Activated CD8-positive, alpha-beta memory T cell treated with anti-CD3 and anti-CD28 coated beads, Interleukin-2, amount 50 U/mL, for 4 hours (primary cell): Measurements from ENCODE around the gene FSTL4.

Experiments used
- DNase-seq: peaks from one replicate; pipeline ENCODE4 v3.0.0-alpha.2; 2020

Gene FSTL4

DNA sequence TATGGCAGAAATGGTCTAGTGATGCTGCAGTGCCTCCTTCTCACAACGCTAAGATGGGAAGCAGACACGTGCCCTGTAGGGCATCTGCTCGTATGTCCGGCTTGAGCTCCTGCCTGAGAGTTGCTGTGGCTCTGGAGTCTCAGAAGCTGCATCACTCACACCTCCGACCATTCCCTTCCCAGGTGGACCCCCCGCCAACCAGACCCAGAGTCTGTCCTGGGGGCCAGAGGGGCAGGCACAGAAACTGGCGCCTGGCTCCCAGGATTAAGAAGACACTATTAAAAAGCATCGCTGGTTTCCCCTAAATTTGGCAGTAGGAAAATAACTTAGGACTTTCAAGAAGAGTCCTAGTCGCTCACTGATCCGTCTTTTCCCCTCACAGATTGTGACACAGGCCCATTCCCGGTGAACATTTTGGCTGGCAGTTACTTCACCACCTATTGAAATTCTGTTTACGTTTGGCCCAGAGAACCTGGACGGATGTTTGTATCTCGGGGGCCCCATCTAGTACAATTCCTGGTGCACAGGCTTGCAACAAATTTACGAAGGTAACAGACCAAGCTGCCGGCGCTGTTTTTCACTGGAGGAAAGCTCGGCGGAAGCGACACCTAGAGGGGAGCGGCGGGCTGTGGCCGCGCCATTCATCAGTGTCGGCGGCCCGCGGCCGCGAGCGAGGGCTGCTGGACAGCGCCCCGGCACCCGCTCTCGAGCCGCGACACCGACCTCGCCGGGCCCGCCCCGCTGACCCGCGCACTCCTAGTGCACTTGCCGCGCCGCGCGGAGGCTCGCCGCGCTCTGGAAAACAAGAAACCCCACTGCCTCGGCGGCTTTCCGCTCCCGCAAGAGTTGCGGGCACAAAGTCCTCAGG, 1.6 kb downstream of the FSTL4 start:
- DNase-seq = peak; percentile 20

DNA sequence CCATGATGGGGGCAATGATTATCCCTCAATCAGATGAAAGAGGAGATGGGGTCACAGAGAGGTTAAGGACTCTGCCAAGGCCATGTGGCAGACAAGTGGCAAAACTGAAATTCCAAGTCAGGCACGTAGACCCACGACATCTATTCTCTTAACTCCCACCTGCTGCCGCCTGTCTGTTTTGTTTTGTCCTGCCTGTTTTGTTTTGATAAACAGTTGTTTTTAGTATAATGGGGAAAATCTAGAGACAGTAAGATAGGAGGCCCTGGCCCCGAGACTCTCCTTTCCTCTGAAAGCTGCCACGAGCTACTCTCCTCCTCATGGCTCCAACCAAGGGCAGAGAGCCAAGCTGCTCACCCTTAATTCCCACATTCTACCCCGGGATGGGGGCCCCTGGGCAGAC, 4.9 kb downstream of the FSTL4 start:
- no peak for DNase-seq

DNA sequence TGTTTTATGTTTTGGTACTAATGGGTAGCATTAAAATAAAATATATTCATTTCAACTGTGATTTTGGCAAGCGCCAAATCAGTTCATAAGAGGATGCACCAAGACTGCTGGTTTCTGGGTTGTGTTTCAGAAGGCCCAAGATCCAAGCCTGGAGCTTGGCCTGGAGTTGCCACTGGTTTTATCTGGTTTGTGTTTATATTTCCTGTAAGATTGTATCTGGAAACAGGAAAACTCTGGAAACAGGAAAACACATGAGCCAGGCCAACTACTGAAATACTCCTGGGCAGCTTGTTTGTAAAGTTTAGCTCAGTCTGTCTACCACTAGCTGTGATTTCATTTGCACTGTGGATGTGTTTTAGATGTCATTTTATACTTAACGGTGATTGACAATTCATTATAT, 5.5 kb downstream of the FSTL4 start:
- DNase-seq = no peak

DNA sequence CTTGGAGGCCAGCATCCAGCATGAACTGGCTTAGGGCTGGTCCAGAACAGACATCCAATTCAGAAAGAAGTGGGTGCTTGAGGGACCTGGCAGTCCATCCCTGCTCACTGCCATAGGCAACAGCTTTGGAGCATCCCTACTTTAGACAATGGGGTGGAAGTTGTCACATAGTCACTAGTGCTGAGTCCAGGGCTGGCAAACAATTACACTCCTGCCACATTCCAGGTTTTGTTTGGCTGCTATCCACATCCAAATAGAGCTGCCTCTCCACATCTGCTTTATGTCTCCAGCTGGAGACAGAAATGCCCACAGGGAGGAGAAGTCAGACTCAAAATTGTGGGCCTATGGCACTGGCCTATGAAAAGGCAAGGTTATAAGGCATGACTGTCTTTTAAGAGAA, 7.0 kb downstream of the FSTL4 start:
- no peak for DNase-seq

DNA sequence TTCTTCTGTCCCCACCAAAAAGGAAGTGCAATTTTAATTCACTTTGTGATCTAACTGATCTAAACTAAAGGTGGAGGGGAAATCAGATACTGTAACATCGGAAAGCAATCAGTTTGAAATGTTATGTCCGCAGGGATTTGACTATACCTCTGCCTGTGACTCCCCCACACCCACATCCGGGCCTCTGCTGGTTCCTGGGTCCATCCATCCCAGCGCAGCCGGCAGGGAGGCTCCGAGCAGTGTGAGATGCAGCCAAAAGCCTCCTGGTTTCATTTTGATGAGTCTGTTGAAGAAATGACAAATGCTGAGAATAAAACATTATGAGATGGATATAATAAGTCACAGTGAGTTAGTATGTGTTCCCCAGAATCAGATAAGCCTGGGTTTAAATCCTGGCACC, 8.6 kb downstream of the FSTL4 start:
- no peak for DNase-seq

DNA sequence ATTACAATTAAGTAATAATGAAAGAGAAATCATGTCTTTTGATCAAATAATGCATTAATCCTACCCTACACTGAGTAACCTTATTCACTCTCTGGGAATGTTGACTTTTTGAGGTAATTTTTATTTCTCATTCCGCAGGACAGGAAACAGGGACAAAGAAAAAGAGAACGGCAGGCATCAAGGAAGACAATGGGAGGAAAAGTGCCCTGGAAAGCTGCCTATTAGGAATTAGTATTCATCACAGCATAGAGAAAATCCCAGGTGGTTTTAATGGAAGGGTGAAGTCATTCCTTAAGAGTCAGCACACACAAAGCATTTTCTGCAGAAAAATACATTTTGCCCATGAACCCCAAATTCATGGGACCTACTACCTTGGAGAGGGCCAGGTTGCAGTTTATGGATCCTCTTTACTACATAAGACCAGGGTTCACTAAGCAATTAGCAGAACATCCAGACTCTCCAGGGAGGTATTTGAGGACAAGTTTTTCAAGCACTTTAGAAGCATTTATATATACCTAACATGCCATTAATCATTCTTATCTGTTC, 9.4 kb downstream of the FSTL4 start:
- no peak for DNase-seq

DNA sequence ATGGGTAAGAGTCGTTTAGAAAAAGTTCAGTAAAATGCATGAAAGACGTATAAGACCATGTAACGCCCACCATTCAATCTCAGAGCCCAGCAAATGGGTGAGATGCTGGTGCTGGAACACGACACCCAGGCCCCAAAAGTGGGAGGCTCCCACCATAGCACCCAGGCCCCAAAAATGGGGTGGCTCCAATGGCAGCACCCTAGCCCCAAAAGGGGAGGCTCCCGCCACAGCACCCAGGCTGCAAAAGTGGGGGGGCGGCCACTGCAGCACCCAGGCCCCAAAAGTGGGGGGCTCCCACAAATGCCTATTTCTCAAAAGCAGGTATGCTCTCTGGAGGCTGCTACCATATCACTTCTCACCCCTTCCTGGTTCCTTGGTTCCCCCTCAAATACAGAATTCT, 12.7 kb downstream of the FSTL4 start:
- no peak for DNase-seq

DNA sequence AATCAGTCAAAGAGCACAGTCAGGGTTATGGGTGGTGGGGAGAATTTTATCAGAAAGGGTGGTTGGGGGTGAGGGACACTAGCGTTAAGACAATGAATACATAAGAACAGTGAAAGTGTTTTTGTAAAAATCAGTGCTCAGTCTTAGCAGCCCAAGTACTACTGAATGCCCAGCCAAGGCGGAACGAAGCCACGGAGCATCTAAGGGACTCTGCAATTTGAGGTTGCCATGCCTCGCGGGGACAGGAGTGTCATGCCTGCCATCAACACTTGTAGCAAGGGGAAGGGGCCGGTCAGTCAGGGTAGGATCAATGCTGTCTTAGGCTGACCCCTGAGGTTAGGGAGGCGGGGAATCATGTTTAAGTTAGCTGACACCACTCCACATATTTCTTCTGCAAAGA, 13.3 kb downstream of the FSTL4 start:
- DNase-seq = no peak

DNA sequence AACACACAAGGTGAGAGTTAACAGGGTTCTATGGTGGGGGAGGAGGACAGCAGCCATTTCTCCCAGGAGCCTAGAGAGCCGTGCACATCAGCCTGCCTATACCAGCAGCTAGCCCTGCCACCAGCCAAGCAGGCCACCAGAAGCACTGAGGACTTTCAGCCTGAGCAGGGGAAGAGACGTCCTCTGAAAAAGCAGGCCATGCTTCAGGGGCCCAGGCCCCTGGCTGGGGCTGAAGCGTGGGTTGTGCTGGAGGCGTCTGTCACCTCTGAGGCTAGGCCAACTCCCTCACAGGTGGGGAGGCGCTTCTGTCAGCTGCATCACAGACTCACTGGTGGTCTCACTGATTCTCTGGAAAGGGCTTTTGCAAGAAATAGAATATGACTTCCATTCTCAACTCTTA, 16.3 kb downstream of the FSTL4 start:
- no peak for DNase-seq

DNA sequence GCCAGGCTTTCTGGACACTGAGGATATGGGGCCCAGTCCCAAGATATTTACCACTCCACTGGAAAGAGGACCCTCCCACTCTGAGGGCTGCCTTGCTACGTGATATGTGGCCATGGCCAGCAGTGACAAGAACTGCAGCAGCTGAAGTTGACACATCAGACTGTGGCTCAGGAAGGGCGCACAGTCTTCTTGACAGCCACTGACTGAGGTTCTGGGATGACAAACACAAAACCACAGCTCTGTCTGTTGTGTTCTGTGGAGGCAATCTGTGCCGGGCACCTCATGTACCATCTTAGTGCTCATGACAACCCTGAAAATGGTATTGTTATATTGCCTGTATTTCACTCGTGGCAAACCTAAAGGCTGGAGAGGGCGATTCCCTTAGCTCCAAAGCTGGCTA, 16.9 kb downstream of the FSTL4 start:
- DNase-seq = no peak

DNA sequence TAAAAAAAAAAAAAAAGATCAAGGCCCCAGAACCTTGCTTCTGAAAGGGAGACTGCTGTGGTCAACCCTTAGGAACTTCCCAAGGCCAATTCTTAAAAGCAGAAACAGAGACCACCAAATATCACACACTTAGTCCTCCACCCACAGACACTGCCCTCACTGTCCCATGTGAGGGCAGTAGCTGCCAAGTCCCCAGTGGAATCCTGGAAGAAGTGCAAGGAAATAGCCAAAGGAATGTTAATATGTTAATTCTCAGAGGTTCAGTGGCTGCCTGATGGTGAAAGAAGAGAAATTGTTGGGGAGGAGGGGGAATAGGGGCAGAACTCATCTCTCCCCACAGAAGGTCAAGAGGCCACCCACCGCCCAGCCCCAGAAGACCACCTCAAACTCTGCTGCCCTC, 23.1 kb downstream of the FSTL4 start:
- no peak for DNase-seq

DNA sequence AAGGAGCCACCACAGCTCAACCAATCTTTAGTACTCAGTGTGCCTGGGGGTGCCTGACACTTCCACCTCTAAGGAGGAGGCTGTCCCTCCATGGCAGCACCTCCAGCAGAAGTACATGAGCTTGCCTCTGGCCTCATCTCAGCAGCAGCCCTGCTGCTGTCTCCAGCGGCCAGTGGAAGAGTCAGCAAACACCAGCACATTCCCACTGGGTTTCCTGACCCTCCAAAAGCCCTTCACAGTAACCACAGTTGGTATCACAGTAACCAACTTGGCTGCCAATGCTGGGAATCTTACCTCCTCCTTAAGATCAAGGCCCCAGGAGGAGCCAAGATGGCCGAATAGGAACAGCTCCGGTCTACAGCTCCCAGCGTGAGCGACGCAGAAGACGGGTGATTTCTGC, 29.4 kb downstream of the FSTL4 start:
- no peak for DNase-seq

DNA sequence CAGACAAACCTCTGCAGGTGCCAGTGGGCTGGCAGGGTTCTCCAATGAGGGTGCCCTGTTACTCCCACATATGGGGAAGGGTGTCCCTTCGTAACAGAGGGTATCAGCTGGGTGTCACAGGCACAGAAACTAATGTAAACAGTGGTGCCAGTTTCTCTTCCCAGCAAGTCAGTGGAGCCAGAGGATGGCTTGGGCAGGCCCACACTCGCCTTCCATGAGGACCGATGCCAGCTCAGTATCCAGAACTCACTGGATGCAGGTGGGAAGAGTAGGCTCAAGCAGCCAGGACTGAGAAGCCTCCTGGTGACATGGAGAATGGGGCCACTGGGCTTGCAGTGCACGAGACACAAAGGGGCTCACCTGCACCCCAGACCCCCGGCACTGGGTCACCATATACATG, 30.4 kb downstream of the FSTL4 start:
- no peak for DNase-seq

DNA sequence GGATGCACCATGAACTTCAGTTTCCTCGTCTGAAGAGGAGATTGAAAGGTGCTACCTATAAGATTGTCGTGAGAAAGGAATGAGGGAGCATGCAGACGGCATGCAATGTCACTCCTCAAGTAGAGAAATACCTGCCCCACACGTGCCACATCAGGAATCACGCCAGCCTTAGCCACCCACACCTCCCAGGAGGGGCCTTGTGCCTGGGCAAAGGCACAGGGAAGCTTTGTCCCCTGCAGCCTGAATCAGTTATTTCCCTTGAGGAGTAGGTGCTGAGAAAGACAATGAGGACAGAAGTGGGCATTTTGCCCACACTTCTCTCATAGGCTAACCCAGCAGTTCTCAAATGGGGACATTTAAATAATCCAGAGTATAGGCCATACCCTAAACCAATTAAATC, 31.0 kb downstream of the FSTL4 start:
- no peak for DNase-seq

DNA sequence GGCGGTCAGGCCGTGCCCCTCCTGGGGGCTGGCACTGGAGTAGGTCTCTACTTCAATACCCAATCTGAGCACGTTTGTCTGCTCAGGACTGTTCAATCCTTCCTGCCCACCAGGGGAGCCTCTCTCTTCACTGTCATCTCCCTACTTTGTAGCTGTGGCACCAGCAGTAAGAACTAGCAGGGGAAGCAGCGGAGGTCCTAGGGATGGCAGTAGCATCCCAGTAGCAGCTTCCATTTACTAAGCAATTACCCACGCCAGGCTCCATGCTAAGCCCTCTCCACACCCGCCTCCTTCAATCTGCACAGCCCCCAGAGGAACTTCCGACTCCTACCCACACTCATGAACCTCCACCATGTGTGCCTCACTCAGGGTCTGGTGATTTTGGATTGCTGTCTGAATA, 31.7 kb downstream of the FSTL4 start:
- no peak for DNase-seq

DNA sequence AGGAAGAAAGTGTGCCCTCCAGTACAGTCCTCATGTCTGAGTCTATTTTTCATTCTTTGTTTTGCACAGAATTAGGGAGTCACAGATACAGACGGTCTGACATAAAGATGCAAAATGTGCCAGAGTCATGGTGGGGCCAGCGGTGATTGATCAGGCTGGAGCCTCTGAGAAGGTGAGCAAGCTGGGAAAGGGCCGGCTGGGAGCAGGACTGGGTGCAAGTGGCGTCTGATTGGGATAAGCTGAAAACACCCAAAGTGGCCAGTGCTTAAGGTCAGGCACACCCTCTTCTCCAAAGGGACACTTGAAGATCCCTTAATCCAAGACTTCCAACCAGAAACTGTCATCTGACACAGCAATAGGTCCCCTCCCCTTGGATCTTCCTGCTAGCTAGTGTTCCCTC, 32.6 kb downstream of the FSTL4 start:
- no peak for DNase-seq

DNA sequence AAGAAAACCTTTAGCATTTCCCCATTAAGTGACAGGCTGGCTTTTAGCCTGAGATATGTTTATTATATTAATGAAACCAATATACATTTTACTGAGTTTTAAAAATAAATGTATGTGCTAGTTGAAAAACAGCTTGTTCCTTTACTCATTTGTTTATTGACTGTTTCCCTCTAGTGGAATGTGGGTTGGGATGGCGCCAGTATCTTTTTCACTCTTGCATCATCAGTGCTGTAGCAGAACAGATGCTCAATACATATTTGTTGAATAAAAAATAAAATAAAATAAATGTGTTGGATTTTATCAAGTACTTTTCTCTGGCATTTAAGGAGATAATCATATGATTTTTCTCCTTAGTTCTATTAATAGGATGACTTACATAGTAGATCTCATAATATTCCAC, 43.0 kb downstream of the FSTL4 start:
- DNase-seq = no peak

DNA sequence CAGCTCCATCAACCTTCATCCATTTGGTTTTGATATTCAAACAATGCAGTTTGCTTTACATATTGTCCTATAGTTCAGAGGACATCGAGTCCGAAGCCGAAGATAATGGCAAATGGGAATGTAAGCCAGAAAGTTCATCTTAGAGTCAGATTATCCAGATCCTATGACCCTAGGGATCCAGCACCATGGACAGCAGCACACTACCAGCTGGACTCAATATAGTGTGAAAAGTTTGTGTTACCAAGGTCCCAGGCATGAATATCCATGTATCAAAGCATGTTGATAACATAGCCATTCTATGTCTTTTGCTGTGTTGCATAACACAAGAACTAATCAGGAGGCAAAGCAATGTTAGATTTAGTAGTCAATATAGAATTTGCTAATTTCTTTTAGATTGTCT, 46.3 kb downstream of the FSTL4 start:
- no peak for DNase-seq

DNA sequence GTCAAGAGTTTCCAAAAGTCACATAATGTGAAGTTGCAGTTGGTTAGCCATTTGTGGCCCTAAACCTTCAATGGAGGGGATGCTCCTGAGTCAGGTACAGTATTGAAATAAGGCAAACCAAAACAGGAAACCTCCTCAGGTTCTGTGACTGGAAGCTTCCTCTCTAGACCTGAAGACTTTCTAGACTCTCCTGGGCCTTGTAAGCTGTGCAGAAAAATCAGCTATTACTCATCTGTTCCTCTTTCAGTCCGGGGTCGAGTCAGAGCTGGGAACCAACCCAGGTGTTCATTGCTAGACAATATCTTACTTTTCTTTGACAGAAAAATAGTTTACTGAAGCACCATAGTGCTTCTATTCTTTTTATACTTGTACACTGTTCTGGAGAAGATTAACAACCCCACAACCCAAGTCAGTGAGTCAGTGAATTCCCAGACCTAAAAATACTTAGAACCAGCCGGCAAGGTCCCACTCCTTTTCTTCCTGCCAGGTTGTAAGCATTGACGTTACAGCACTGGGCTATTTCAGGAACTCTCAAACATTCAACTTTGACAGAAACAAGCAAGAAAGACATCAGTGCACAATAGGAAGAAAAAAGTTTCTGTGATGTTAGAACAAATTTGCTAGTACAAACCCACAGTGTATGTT, 47.3 kb downstream of the FSTL4 start:
- DNase-seq = no peak

DNA sequence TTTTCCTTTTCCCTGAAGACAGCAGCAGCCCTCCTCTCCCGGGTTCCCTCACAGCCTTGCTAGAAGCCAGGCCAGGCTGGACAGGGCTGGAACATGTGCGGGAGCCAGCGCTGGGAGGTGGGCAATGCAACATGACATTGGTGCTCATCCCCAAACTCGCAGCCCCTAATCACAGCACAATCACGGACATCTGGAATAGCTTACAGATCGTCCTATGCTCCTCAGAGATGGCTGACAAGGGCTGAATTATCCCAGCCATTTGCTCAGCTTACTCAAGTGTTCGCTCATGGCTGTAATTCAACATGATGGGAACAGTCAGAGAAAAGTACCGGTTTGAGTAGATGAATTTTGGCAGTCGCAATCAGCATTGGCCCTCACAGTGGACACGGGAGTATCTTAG, 49.8 kb downstream of the FSTL4 start:
- DNase-seq = no peak

DNA sequence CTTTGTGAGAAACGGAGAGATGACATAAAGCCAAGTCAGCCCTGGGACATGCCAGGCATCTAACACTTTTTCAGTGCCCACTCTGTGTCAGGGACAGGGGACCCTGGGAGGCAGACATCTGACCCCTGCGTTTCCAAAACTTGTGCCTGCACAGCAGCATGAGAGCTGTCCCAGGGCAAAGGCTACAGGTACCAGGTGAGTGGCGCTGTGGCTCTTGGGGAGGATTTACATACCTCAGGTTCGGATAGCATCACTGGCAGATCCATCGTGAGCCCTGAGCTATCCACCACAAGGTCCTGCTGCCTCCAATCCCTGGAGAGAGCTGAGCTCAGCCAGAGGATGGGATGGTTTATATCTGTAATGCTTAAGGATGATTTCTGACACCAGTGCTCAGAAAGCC, 52.4 kb downstream of the FSTL4 start:
- no peak for DNase-seq

DNA sequence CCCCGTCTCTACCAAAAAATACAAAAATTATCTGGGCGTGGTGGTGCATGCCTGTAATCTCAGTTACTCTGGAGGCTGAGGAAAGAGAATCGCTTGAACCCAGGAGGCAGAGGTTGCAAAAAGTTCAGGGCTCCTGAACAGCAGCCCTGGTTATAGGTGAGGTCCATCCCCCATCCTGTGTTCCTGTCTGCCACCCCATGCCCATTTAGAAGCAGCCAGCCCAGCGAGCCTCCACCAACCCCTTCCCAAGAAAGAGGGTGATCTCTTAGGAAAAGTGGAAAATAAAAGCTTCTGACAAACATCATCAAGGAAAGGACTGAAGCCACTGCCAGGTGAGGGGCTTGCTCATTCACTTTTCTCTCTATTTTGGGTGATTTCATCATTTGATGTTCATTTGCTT, 55.8 kb downstream of the FSTL4 start:
- DNase-seq = no peak

DNA sequence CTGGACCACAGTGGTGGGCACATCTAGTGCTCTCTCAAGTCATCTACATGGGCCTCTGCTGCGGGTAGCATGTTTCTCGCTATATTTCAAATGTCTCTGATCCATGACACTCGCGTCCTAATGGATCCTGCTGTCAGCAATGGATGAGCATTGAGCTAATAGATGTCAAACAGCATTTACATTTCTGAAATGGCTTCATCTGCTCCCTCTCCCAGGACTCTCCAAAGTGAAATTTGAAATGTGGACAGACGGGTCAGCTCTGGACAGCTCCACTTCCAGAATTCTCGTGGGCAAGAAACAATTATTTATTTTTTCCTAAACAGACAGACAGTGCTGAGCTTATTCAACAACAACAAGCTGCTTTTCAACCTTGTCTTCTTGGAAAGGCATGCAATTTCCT, 58.1 kb downstream of the FSTL4 start:
- no peak for DNase-seq

DNA sequence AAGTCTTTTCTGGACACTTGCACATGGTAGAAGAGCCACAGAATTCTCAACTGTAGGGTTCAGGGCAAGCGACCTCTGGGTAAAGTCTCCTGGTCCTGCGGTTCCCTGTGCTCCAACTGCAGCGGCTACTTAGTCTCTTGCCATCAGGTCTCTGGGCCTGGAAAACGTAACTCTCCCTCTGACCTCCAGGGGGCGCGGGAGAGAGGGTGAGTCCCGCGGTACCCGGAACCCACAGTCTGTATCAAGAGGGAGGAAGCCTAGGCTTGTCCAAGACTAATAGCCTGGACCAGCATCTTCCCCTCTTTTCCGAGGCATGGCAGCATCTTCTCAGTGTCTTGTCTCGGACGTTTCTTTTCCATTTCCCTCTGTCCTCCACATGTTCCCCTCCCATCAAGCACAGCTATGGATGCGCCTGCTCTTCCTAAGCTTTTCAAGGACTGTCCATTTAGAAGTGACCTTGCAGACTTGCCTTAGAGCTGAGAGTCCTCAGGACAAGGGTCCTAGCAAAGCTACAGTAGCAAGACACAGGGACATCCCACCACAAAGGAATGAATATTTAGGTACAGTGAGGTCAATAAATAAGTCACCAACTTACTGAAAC, 59.3 kb downstream of the FSTL4 start:
- peak; percentile 42 for DNase-seq
